Measurements from ENCODE around the gene RPS6KA2. TPM values are rescaled to one million over a fixed set of nuclear protein-coding genes. Genes with fewer than 3 reads are reported as not detected.
A peak's percentile ranks its signal among the peaks of the same experiment; 100 is the strongest.

Gene RPS6KA2
- total RNA-seq, 2 donors from 2014 or later, result 78.6 to 131 TPM

- TF ChIP-seq CTCF (IDR thresholded peaks at IDR 0.05), result no peak
- no peak for DNase-seq (ENCODE audit: low spot score)
- Histone ChIP-seq H3K36me3 (peaks cover 13% of the 10 kb centered on the region), H3K9me3 (no peaks in the 10 kb centered on the region), H3K27me3 (no peaks in the 10 kb centered on the region), H3K4me3 (no peak overlapping the region), H3K4me1 (no peaks in the 10 kb centered on the region), H3K27ac (no peak overlapping the region)
Observed at GRCh38 chr6:166520905-166521834, 105.9 kb downstream of the RPS6KA2 start.

GRCh38 chr6:166516251-166516884, 110.7 kb downstream of the RPS6KA2 start:
- no peak for TF ChIP-seq CTCF (IDR thresholded peaks at IDR 0.05)
- peaks cover 4% of the 10 kb centered on the region for H3K36me3 ChIP-seq
- H3K4me3 ChIP-seq, result no peak overlapping the region
- no peaks in the 10 kb centered on the region for H3K9me3 ChIP-seq
- no peaks in the 10 kb centered on the region for H3K27me3 ChIP-seq
- no peak for DNase-seq (ENCODE audit: low spot score)
- no peaks in the 10 kb centered on the region for H3K4me1 ChIP-seq
- H3K27ac ChIP-seq, result no peak overlapping the region

GRCh38 chr6:166515072-166515810, 111.8 kb downstream of the RPS6KA2 start:
- H3K4me1 ChIP-seq, result no peaks in the 10 kb centered on the region
- DNase-seq (ENCODE audit: low spot score), result no peak
- H3K36me3 ChIP-seq, result peaks cover 4% of the 10 kb centered on the region
- no peak overlapping the region for H3K27ac ChIP-seq
- TF ChIP-seq CTCF (IDR thresholded peaks at IDR 0.05), result no peak
- no peaks in the 10 kb centered on the region for H3K27me3 ChIP-seq
- H3K9me3 ChIP-seq, result no peaks in the 10 kb centered on the region
- no peak overlapping the region for H3K4me3 ChIP-seq

- TF ChIP-seq CTCF (IDR thresholded peaks at IDR 0.05), result peak in 1 of 2 donors; percentile 16
- Histone ChIP-seq H3K4me3 (no peak overlapping the region), H3K27me3 (no peaks in the 10 kb centered on the region), H3K9me3 (no peaks in the 10 kb centered on the region), H3K4me1 (no peaks in the 10 kb centered on the region), H3K27ac (no peak overlapping the region), H3K36me3 (peaks cover 14% of the 10 kb centered on the region)
- no peak for DNase-seq (ENCODE audit: low spot score)
Observed at GRCh38 chr6:166514196-166514595, 112.9 kb downstream of the RPS6KA2 start.

- TF ChIP-seq CTCF (IDR thresholded peaks at IDR 0.05), result no peak
- Histone ChIP-seq H3K36me3 (peaks cover 22% of the 10 kb centered on the region), H3K27ac (no peak overlapping the region), H3K9me3 (no peaks in the 10 kb centered on the region), H3K4me1 (no peaks in the 10 kb centered on the region), H3K27me3 (no peaks in the 10 kb centered on the region), H3K4me3 (no peak overlapping the region)
- DNase-seq (ENCODE audit: low spot score), result no peak
Observed at GRCh38 chr6:166512567-166512966, 114.5 kb downstream of the RPS6KA2 start.

Data from right atrium auricular region (tissue), 2 donors.